HG03354 (cell line): ENCODE results near the gene STRA8.
A peak's percentile ranks its signal among the peaks of the same experiment; 100 is the strongest.

Experiments
- ATAC-seq: cut with Tn5 transposase; IDR thresholded peaks from one replicate; pipeline ENCODE4 v1.9.1; 2021; ENCODE audit warnings: mild to moderate bottlenecking; ENCODE audit not compliant: unreplicated experiment, poor library complexity, severe bottlenecking

Gene STRA8

DNA sequence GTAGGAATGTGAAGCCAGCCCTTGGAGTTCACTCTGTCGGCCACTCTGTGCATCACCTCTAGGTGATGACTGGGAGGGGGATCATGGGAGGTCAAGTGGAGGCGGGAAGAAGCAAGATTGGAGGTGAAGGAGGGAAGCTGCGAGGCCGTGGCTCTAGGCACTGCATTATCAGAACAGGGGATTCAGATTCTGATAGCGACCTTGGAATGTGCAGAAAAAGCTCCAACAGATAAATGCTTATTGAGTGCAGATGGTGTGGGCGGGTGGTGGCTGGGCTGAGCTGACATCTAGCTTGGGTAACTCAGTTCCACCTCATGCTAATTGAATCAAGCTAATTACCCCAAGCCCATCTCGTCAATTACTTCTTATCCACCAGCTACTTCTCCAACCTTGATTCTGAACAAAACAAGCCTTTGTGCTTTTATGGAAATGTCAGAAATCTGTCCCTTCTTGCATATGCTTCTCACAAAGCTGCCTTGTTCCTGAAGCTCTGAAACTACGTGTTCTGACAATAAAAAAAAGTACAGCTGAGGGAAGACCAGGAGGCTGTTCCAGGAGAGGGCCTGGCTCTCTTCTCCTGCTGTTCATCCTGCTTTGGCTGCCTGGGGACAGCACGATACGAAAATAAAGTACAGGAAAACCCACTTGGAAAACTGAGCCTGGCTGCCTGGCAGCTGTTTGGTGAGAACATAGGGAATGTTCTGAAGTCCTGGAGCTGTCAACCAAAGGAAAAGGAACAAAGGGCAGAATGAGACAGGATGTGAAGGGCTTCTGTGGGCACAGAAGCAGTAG, 27.5 kb downstream of the STRA8 start:
- no peak for ATAC-seq

DNA sequence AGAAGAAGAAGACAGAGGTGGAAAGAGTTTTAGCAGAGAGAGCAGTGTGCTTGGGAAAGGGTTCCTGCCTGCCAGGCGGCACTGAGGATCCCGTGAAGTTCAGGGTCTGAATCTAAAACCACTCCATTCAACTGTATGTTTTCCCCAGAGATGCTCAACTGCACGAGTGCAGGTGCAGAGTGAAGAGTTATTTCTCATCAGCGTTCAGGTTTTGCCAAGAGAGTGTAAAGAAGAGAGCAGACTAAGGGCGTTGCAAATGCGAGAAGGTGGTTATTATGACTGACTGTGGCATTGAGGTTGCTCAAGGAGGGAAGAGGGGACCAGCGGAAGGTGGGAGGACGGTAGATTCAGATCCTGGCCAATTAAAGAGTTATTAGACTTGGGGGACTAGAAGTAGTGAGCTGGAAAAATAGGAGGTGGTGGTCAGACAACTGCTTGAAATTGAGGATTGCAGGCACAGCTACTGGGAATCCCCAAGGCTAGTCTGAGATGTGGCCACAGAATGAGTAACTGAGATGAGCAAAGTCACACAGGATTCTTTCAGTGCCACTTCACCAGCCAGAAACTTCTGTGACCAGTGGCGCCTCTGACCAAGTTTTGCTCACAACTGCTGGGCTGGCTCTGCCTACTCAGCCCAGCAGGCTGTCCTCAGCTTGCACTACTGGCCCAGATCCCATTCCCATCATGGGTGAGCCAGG, 29.1 kb downstream of the STRA8 start:
- ATAC-seq, result no peak

DNA sequence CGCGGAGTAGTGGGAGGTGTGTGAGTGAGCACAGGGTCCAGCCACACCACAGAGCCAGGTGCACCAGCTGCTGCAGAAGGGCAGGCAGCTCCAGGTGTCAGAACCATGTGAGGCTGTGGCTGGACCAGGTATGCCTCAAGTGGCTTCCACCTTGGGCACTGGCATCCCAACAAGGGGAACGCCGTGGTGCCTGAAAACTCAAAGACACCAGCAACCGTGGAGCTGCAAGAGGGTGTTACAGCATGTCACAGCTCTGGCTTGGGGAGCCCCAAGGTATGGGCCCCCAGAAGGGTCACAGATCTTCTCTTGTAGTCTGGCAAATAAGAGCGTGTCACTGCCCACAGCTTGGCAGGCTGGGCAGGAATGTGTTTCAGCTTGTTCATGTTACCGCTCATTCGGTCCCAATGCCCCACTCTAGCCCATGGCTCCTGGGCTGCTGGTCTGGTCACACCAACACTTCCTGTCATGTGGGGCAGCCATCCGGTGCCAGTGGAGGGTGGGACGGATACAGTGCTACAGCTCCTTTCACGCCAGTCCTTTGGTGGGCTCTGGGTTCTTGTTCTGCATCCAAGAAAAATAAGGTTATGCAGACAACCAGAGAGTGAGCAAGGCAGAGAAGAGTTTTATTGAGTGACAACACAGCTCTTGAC, 29.8 kb downstream of the STRA8 start:
- no peak for ATAC-seq

DNA sequence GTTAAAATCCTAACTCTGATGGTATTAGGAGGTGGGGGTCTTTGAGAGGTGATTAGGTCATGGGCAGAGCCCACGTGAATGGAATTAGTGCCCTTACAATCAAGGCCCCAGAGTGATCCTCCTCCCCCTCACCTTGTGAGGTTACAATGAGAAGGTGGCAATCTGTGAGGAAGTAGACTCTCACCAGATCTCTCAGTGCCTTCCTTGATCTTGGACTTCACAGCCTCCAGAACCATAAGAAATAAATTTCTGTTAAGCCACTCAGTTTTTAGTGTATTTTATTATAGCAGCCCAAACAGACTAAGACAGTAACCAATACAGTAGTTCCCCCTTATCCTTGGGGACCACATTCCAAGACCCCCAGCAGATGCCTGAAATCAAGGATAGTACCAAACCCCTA, 32.0 kb downstream of the STRA8 start:
- ATAC-seq, result no peak

DNA sequence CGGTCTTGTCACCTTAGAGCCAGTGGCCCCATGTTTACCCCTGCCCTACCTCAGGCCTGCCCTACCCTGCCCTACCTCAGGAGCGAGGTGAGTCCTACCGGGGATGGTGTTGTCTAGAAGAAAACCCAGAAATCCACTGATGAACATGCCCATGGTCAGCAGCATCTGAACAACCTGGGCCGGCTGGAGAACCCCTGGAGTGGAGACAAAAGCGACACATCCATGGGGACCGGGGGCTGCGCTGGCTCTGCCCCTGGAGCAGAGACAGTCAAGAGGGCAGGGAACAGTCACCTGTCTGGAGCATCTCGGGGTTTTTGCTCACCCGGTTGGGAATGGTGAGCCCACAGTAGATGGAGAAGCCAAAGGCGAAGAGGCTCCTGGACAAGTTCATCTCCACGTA, 36.3 kb downstream of the STRA8 start:
- ATAC-seq, result no peak

DNA sequence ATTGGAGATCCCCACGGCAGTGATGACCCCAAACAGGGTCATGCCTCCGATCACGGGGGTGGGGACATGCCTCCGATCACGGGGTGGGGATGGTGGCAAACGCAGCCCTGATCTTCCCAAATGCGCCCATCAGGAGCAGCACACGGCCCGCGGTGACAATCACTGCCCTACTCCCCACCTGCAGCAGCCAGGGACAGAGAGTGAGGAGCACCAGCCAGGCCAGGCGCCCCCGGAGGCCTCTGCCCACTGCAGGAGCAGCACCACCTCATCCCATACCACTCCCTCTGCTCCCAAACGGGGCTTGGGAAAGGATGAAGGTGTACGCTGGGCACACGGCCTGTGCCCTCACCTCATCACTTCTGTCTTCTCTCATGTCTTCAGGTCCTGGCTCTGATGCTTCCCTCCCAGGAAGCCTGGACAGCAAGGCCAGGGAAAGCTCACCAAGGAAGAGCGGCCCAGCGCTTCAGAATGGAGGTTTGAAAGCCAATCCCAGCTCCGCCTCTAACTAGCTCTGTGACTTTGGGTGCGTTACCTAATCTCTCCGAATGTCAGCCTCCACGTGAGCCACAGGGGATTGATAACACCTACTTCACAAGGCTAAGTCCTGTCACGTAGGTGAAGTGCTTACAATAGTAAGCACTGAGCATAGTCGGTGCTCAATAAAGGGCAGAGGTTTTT, 37.1 kb downstream of the STRA8 start:
- no peak for ATAC-seq

DNA sequence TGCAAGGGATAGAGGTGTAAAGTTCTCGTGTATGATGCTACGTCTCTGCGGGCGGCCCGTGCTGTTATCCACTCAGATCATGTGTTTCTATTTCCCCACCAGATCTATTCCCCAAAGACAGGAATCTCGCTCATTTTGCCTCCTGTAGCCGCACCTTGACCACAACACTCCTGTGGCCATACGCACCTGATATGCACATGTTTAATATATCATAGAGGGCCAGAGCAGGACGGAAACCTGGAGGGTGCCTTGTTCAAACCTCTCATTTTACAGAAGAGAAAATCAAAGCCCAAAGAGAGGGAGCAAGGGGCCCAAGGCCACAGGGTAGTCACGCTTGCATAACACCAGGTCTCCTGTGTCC, 37.6 kb downstream of the STRA8 start:
- ATAC-seq, result no peak

DNA sequence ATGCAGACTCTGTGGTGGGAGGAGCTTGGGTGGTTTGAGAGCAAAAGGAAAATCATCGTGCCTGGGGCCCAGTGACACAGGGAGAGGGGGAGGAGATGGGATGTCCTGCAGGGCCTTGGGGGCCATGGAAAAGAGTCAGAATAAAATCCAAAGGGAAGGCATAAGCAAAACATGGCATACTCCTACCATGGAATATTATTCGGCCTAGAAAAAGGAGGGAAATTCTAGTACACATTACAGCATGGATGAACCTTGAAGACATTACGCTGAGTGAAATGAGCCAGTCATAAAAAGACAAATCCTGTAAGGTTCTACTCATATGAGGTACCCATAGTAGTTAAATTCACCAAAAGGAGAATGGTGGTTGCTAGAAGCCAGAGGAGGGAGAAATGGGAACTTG, 38.7 kb downstream of the STRA8 start:
- no peak for ATAC-seq

DNA sequence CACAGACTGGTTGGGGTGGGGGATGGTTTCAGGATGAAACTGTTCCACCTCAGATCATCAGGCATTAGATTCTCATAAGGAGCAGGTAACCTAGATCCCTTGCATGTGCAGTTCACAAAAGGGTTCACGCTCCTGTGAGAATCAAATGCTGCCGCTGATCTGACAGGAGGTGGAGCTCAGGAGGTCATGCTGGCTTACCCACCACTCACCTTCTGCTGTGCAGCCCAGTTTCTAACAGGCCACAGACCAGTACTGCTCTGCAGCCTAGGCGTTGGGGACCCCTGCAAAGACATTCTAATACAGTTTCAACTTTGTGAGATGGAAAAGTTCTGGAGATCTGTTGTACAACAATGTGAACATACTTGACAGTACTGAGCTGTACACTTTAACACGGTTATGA, 39.9 kb downstream of the STRA8 start:
- no peak for ATAC-seq

DNA sequence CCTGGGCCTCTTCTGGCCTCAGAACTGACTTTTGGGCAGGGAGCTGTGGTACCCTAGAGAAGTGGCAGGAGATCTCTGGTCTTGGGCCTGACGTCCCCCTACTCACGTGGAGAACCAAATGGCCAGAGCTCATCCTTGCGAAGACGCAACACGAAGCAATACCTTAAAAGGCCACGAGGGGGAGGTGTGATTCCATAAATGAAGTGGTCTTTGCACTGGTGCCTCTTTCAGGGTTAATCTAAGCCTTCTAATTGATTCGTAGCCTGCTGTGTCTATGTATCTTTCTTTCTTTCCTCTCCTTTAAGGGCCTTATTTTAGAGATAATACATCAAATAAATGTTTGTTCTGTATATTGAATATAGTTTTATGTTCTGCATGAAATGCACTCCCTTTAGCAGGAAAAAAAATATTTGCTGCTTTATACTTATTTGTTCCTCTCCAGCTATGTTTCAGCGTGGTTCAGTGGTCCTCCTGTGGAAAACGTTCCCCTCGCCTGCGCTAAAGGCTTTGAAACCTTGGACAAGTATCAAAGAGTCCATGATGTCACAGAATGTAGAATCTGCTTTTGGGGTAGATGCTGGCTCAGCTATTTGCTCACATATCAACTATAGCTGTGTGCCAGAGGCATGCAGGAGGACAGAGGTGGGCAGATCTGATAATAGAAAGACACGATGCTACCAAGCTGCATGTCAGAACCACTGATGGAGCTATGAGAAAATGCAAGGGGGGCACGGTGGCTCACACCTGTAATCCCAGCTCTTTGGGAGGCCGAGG, 41.0 kb downstream of the STRA8 start:
- peak; percentile 94 for ATAC-seq

DNA sequence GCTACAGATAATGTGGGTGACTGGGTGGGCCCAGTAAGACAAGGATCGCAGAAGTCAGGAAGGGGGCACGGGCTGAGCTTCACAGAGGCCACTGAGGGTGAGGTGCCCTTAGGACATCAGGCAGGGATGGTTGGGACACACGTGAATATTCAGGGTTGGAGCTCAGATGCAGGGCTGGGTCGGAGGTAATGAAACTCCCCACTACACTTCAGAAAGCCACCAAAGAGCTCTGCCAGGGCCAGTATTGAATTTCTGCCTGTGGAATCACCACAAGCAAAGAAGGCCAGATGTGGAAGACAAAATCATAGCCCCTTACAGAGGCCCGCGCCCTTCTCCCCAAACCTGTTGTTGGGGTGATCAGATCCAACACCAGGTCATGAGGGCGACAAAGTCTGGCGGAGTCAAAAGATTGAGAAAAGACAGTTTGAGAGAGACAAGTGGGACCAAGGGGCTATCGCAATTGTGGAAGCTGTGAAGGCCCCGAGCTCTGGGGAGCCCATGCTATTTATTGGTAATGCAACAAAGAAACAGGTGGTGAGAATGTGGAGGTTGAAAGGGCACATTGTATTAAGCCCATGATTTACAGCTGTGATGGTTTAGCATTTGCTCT, 42.4 kb downstream of the STRA8 start:
- ATAC-seq, result no peak

DNA sequence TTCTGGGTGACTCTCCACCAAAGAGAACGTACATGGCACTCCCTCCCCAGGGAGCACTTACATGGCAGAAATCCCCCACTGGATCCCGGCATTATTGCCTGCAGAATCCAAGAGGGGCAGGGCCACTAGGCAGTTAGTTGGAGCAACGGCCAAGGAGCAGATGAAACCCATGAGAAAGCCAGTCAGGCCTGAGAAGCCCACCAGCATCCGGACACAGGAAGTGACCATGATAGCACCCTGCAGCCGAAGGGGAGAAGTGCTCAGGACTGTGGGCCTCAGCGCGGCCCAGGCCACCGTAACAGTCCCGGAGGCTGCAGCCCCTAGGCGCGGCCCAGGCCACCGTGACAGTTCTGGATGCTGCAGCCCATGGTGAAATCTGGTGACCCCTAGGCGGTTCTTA, 43.5 kb downstream of the STRA8 start:
- ATAC-seq, result no peak

DNA sequence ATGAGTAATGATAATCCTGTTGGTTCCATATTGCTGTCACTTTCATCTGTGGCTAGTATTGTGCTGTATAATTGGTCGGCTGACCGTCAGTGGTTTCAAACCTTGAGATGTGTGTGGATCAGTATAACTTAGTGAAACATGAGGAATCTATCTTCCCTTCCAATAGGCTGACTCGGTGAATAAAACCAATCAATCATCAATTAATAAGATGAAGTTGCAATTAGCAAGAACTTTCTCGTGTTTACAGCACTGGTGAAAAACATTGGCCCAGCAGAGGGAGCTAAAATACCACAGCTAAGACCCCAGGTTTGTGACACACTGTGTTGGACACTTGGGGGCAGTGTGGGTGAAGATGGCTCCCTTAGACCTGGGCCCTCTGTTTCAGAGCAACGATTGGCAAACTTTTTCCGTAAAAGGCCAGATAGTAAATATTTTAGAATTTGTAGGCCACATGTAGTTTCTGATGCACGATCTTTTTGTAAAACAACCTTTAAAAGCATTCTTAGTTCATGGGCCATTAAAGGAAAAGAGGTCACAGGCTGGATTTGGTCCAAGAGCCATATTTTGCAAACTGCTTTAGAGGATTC, 47.8 kb downstream of the STRA8 start:
- ATAC-seq, result peak; percentile 100

DNA sequence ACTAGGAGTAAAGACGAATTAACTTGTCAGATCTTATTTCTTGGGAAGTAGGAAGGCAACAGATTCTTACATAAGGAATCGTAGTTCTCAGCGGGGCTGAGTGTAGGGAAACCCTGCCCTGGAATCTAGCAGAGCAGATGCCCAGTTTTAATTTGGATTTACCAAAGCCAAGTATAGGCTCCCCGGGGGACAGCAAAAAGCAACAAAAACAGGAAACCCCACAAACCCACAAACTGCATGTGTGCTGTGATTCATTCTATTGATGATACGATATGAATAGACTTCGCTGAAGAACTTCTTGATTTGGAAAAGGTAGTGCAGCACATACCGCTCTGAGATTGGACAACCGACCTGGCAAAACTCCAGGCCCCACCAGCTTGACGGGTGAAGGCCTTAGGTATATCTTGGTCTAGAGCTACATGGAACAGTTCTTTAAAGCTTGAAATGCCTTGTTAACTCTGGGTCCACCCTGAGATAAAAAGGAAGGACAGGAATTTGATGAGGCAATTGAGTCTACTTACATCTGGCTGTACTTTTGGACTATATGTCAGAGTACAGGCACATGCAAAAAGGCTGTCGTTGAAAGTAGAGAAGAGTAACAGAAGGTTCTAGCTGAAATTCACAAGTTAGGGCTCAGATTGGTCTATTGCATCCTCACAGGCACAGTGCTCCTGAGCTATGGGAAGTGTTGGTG, 49.1 kb downstream of the STRA8 start:
- ATAC-seq, result no peak

DNA sequence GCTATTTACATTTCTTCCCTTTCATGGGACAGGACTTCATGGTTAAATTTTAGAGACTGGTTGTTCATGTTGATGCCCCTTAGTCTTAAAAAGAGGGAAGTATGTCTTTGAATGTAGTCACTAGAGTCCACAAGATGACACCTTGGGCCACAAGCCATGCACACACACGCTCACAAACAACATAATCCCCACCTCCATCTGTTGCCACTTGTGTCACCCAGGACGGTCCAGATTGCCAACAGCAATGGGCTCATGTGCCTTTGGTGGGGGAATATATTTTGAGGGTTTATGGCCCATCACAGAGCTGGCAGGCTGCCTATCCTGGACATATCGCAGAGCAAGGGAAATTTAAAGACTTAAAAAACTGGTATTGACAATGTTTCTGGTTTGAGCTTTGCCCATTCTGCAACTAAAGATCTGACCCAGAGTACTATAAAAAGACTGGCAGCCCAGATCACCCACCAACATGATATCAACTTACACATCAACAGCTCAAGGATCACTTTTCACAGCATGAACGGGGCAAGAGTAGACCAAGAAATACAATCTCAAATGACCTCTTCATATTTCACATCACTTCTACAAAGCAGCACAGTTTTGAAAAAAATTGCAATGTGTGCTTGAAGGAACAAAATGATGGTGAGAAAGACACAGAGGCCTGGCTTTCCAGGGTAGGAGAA, 50.5 kb downstream of the STRA8 start:
- ATAC-seq, result no peak

DNA sequence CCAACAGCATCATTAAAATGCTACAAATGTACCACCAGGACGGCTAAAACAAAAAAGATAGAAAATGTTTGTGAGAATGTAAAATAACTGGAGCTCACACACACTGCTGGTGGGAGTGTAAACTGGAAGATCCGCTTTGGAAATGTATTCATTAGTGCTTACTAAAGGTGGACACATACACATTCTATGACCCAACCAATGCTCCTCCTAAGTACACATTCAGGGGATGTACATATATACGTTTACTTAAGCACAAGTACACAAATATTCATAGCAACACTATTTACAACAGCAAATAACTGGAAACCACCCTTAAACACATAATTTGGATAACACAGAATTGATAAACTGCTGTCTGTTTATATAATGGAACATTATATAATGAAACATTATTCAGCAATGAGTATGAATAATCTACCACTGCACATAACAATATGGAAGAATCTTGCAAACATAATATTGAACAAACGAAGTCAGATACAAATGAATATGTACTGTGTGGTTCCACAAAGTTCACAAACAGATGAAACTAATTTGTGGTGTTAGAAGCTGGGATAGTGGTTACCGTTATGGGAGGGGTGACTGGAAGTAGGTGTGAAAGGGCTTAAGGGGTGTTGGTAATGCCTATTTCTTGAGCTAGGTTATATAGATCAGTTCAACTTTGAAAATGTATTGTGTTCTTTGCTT, 52.1 kb downstream of the STRA8 start:
- ATAC-seq, result no peak

DNA sequence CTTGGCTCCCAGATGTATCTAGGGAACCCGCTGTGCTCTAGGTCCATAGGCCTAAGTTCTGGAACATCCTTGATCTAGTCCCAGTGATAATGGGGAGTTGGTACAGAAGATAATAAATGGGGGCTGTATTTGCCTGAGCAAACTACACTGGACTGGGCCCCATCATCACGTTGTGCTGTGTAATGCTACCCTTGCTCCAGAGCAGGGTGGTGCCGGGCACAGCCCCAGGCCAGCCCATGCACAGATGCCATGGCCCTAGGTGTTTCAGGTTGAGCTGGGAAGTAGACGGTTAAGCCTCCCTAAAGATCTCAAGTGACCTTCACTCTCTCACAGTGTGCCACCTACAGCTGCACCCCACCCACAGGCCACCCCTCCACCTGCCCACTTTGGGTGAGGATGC, 53.2 kb downstream of the STRA8 start:
- ATAC-seq, result no peak
